SK-N-SH (cell line): ENCODE data around the gene TAOK3. TPM values are rescaled to one million over a fixed set of nuclear protein-coding genes. Genes with fewer than 3 reads are reported as not detected.

ENCODE experiments used
- CTCF ChIA-PET: fragments of 300-600, 350-600 bp; formaldehyde crosslinking; extraction: SDS; loops from one replicate; lab custom pipeline; 2021; lab: Yijun Ruan, JAX
- POLR2A ChIA-PET: fragments of 350-600 bp; sonication (Branson Sonifier 250); formaldehyde crosslinking; extraction: SDS; loops from one replicate; lab custom pipeline; 2020; ENCODE audit warnings: antibody characterized with exemption, inconsistent platforms; lab: Yijun Ruan, JAX
- DNase-seq: peaks from one replicate; pipeline ENCODE4 v3.0.0; 2012
- H2AFZ ChIP-seq: fragments of 200-600 bp; sonication (generic); 2 replicates; pipeline ENCODE4 v1.8.1; 2016; ENCODE audit warnings: antibody characterized with exemption, mild to moderate bottlenecking, low read depth
- H3F3A ChIP-seq: fragments of 200-600 bp; sonication (generic); replicated peaks from 2 replicates; pipeline ENCODE3; 2016; ENCODE audit warnings: antibody characterized with exemption, mild to moderate bottlenecking; ENCODE audit not compliant: insufficient read depth
- H3K27ac ChIP-seq, 2 experiments: fragments of 200-500 bp in 1 of 2; fragments of 200-600 bp in 1 of 2; sonication (Bioruptor generic) in 1 of 2; sonication (generic), shearing (Covaris generic) in 1 of 2; 2 replicates each; pipeline versions ENCODE4 v1.5.1 to v1.6.1; 2014 to 2016; ENCODE audit warnings: low read depth in 2 of 2, inconsistent platforms in 1 of 2, low read length in 1 of 2, mild to moderate bottlenecking in 1 of 2, mixed read lengths in 1 of 2
- H3K27me3 ChIP-seq: fragments of 200-600 bp; sonication (generic), shearing (Covaris generic); 2 replicates; pipeline ENCODE4 v1.6.1; 2016; ENCODE audit warnings: mixed run types; ENCODE audit not compliant: insufficient read depth
- H3K36me3 ChIP-seq, 2 experiments: fragments of 200-500 bp in 1 of 2; fragments of 200-600 bp in 1 of 2; sonication (Bioruptor generic) in 1 of 2; sonication (generic) in 1 of 2; replicated peaks in 1 of 2; 2 replicates each; pipeline versions ENCODE3 to v1.5.1; 2014 to 2016; ENCODE audit warnings: low read length in 1 of 2, mild to moderate bottlenecking in 1 of 2; ENCODE audit not compliant: insufficient read depth in 2 of 2, control insufficient read depth in 1 of 2
- H3K4me1 ChIP-seq, 2 experiments: fragments of 200-500 bp in 1 of 2; fragments of 200-600 bp in 1 of 2; sonication (Bioruptor generic) in 1 of 2; sonication (generic), shearing (Covaris generic) in 1 of 2; 2 replicates each; pipeline versions ENCODE4 v1.5.1 to v1.6.1; 2014 to 2016; ENCODE audit warnings: low read depth in 1 of 2, low read length in 1 of 2, mixed run types in 1 of 2; ENCODE audit not compliant: insufficient read depth in 2 of 2, control insufficient read depth in 1 of 2
- H3K4me2 ChIP-seq: fragments of 200-600 bp; sonication (generic), shearing (Covaris generic); 2 replicates; pipeline ENCODE4 v1.6.1; 2017; ENCODE audit warnings: mixed run types
- H3K4me3 ChIP-seq, 2 experiments: fragments of 200-500 bp in 1 of 2; fragments of 200-600 bp in 1 of 2; sonication (Bioruptor generic) in 1 of 2; sonication (generic), shearing (Covaris generic) in 1 of 2; 2 replicates each; pipeline versions ENCODE4 v1.5.1 to v1.8.1; 2014 to 2016; ENCODE audit warnings: low read depth in 2 of 2, inconsistent platforms in 1 of 2, low read length in 1 of 2, mild to moderate bottlenecking in 1 of 2, mixed read lengths in 1 of 2, moderate library complexity in 1 of 2
- H3K79me2 ChIP-seq: fragments of 200-600 bp; sonication (generic); 2 replicates; pipeline ENCODE4 v1.8.1; 2017; ENCODE audit warnings: mild to moderate bottlenecking; ENCODE audit not compliant: insufficient read depth
- H3K9ac ChIP-seq: fragments of 200-600 bp; sonication (generic); 2 replicates; pipeline ENCODE4 v1.6.1; 2017; ENCODE audit warnings: mixed run types
- H3K9me2 ChIP-seq: fragments of 200-600 bp; sonication (generic); 2 replicates; pipeline ENCODE4 v1.6.1; 2017; ENCODE audit warnings: mixed run types
- H3K9me3 ChIP-seq: fragments of 200-600 bp; sonication (generic); 2 replicates; pipeline ENCODE4 v1.6.1; 2017; ENCODE audit warnings: mixed run types, mild to moderate bottlenecking, moderate library complexity
- H4K20me1 ChIP-seq: fragments of 200-600 bp; sonication (generic); 2 replicates; pipeline ENCODE4 v1.6.1; 2017; ENCODE audit warnings: mild to moderate bottlenecking, mixed run types; ENCODE audit not compliant: insufficient read depth
- CHD2 ChIP-seq: fragments of 150-350 bp; IDR thresholded peaks from 2 replicates; pipeline ENCODE4 v1.6.1; 2018; ENCODE audit warnings: low read length; ENCODE audit not compliant: partially characterized antibody
- FOXJ3 ChIP-seq: sonication (generic); formaldehyde crosslinking; IDR thresholded peaks from 2 replicates; pipeline ENCODE4 v1.5.1; 2020; ENCODE audit warnings: mild to moderate bottlenecking, missing genetic modification reagents
- FOXM1 ChIP-seq: IDR thresholded peaks from 2 replicates; pipeline ENCODE4 v1.4.0; 2012; ENCODE audit warnings: low read depth, mild to moderate bottlenecking
- GABPA ChIP-seq: IDR thresholded peaks from 2 replicates; pipeline ENCODE4 v1.4.0; 2012; ENCODE audit warnings: low read depth, mild to moderate bottlenecking
- GATA2 ChIP-seq: sonication (generic); formaldehyde crosslinking; IDR thresholded peaks from 2 replicates; pipeline ENCODE4 v1.5.0; 2020; ENCODE audit warnings: mild to moderate bottlenecking, missing genetic modification reagents
- POLR2AphosphoS5 ChIP-seq: IDR thresholded peaks from 2 replicates; pipeline ENCODE4 v1.6.1; 2012; ENCODE audit warnings: low read depth, low read length
- RAD21 ChIP-seq: IDR thresholded peaks from 2 replicates; pipeline ENCODE4 v1.6.1; 2012; ENCODE audit warnings: mild to moderate bottlenecking, low read length
- RCOR1 ChIP-seq: fragments of 150-350 bp; IDR thresholded peaks from 2 replicates; pipeline ENCODE4 v1.6.1; 2017; ENCODE audit warnings: antibody characterized with exemption, low read length
- RFX5 ChIP-seq: IDR thresholded peaks from 2 replicates; pipeline ENCODE4 v1.6.1; 2012; ENCODE audit warnings: mild to moderate bottlenecking, improper control_type of control experiment, low read length
- RXRA ChIP-seq: IDR thresholded peaks from 2 replicates; pipeline ENCODE4 v1.4.0; 2012; ENCODE audit warnings: low read depth, mild to moderate bottlenecking, borderline replicate concordance
- SIN3A ChIP-seq: IDR thresholded peaks from 2 replicates; pipeline ENCODE4 v1.6.1; 2012; ENCODE audit warnings: low read depth, mild to moderate bottlenecking, low read length, moderate library complexity, borderline replicate concordance
- SMC3 ChIP-seq: IDR thresholded peaks from 2 replicates; pipeline ENCODE4 v1.6.1; 2012; ENCODE audit warnings: low read depth, low read length, improper control_type of control experiment
- TCF12 ChIP-seq: IDR thresholded peaks from 2 replicates; pipeline ENCODE4 v1.4.0; 2012
- TEAD4 ChIP-seq: IDR thresholded peaks from 2 replicates; pipeline ENCODE4 v1.4.0; 2012; ENCODE audit warnings: mild to moderate bottlenecking, borderline replicate concordance; ENCODE audit not compliant: insufficient read depth
- YY1 ChIP-seq: IDR thresholded peaks from 2 replicates; pipeline ENCODE4 v1.4.0; 2012; ENCODE audit warnings: low read depth, mild to moderate bottlenecking
- WGBS: methylation state at CpG from one replicate; pipeline ENCODE4 v1.1.6; 2017; ENCODE audit warnings: low lambda C conversion rate; 5-methylcytosine and 5-hydroxymethylcytosine counted together
- polyA plus RNA-seq, 3 experiments: library from polyadenylated mRNA; depleted of rRNA; stranded (reverse); fragments of >200 nt; gene quantifications; 2 replicates each; pipeline ENCODE4 v1.2.3, GENCODE V29; 2012
- TF ChIP-seq, protein P1 (sequence below): fragments of 150-350 bp; IDR thresholded peaks from 2 replicates; pipeline ENCODE4 v1.6.1; 2016; ENCODE audit warnings: mild to moderate bottlenecking, low read depth, low read length
- TF ChIP-seq, protein P2 (sequence below): IDR thresholded peaks from 2 replicates; pipeline ENCODE4; 2012
- TF ChIP-seq, protein P3 (sequence below): IDR thresholded peaks from 2 replicates; pipeline ENCODE4 v1.6.1; 2012; ENCODE audit warnings: mild to moderate bottlenecking, low read depth, low read length, moderate library complexity
- TF ChIP-seq, protein P4 (sequence below): fragments of 200-600 bp; sonication (generic); IDR thresholded peaks from 2 replicates; pipeline ENCODE4 v1.6.1; 2017; ENCODE audit warnings: antibody characterized with exemption, mild to moderate bottlenecking, moderate library complexity

Gene TAOK3
- polyA plus RNA-seq, 1 of the 3 experiments (the other 2 are of a cell fraction), result 18.1 TPM

DNA sequence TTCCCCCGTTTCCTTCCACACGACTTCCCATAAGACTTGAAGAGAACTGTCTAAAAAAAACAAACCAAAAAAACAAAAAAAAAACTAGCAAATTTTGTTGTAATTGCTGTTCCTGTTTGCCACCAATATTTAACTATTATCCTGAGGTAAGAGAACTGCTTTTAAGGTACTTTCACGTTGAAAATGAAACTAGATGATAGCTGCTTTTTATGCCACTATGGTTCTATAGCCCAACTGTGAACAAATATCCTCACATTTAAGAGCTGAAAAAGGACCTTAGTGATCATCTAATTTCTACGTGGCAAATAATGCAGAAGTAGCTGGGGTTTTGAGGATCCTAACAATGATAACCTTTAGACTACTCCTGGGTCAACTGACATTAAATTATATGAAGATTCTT is 98.6 kb downstream of the TAOK3 start:
- ChIA-PET CTCF (interaction anchor here (1.3 kb wide), 1 partner anchor 11 kb away, joined by 4 read pairs; no protein-coding TSS in a partner anchor), POLR2A (no interaction called here)
- Histone ChIP-seq H3K27me3 (no peaks in the 10 kb centered on the region), H3K27ac (no peak overlapping the region), H3K79me2 (no peaks in the 10 kb centered on the region), H3F3A (no peaks in the 10 kb centered on the region), H3K9me3 (no peaks in the 10 kb centered on the region), H3K4me2 (no peak overlapping the region), H3K4me3 (no peak overlapping the region), H3K36me3 (no peaks in the 10 kb centered on the region), H3K9ac (no peak overlapping the region), H3K9me2 (no peaks in the 10 kb centered on the region), H2AFZ (no peak overlapping the region), H3K4me1 (no peaks in the 10 kb centered on the region), H4K20me1 (no peaks in the 10 kb centered on the region)
- no peak for DNase-seq
- 85% methylated on average over 4 of the region's 4 CpGs for WGBS
- TF ChIP-seq, protein P1, sequence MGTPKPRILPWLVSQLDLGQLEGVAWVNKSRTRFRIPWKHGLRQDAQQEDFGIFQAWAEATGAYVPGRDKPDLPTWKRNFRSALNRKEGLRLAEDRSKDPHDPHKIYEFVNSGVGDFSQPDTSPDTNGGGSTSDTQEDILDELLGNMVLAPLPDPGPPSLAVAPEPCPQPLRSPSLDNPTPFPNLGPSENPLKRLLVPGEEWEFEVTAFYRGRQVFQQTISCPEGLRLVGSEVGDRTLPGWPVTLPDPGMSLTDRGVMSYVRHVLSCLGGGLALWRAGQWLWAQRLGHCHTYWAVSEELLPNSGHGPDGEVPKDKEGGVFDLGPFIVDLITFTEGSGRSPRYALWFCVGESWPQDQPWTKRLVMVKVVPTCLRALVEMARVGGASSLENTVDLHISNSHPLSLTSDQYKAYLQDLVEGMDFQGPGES, result no peak
- no peak for TF ChIP-seq YY1
- TF ChIP-seq RCOR1, result no peak
- no peak for TF ChIP-seq GATA2 (CRISPR knock-in tag)
- no peak for TF ChIP-seq SIN3A

DNA sequence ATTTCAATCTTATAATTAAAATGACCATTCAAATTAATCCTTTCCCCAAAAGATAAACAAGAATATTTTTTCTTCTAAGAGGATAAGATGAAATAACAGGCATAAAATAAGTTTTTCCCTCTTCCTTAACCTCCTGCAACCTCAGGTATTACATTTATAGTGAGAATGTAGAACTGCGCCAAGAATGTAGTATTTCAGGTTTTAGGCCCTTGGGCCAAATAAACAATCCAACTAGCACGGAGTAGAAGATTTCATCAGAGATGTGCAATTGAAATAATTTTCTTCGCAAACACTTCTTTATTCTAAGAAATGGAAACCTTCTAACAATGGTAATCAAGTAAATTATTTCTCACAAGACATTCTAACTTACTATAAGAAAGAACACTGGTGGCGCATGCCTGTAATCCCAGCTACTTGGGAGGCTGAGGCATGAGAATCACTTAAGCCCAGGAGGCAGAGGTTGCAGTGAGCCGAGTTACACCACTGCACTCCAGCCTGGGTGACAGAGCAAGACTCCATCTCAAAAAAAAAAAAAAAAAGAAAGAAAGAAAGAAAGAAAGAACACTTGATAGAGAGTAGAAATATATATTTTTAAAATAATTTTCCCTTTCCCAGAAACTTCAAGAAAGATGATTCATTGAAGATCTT is 100.8 kb downstream of the TAOK3 start:
- Histone ChIP-seq H3K27me3 (no peaks in the 10 kb centered on the region), H2AFZ (no peak overlapping the region), H3K4me2 (no peak overlapping the region), H4K20me1 (no peaks in the 10 kb centered on the region), H3K9ac (no peak overlapping the region), H3K4me3 (no peak overlapping the region), H3K4me1 (no peaks in the 10 kb centered on the region), H3K27ac (no peak overlapping the region), H3K36me3 (no peaks in the 10 kb centered on the region), H3K9me2 (no peaks in the 10 kb centered on the region), H3F3A (no peaks in the 10 kb centered on the region), H3K9me3 (no peaks in the 10 kb centered on the region), H3K79me2 (no peaks in the 10 kb centered on the region)
- ChIA-PET CTCF (no interaction called here), POLR2A (no interaction called here)
- TF ChIP-seq FOXJ3, result no peak
- no peak for TF ChIP-seq SMC3
- TF ChIP-seq, protein P2, sequence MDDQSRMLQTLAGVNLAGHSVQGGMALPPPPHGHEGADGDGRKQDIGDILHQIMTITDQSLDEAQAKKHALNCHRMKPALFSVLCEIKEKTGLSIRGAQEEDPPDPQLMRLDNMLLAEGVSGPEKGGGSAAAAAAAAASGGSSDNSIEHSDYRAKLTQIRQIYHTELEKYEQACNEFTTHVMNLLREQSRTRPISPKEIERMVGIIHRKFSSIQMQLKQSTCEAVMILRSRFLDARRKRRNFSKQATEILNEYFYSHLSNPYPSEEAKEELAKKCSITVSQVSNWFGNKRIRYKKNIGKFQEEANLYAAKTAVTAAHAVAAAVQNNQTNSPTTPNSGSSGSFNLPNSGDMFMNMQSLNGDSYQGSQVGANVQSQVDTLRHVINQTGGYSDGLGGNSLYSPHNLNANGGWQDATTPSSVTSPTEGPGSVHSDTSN, result no peak
- TF ChIP-seq, protein P3, sequence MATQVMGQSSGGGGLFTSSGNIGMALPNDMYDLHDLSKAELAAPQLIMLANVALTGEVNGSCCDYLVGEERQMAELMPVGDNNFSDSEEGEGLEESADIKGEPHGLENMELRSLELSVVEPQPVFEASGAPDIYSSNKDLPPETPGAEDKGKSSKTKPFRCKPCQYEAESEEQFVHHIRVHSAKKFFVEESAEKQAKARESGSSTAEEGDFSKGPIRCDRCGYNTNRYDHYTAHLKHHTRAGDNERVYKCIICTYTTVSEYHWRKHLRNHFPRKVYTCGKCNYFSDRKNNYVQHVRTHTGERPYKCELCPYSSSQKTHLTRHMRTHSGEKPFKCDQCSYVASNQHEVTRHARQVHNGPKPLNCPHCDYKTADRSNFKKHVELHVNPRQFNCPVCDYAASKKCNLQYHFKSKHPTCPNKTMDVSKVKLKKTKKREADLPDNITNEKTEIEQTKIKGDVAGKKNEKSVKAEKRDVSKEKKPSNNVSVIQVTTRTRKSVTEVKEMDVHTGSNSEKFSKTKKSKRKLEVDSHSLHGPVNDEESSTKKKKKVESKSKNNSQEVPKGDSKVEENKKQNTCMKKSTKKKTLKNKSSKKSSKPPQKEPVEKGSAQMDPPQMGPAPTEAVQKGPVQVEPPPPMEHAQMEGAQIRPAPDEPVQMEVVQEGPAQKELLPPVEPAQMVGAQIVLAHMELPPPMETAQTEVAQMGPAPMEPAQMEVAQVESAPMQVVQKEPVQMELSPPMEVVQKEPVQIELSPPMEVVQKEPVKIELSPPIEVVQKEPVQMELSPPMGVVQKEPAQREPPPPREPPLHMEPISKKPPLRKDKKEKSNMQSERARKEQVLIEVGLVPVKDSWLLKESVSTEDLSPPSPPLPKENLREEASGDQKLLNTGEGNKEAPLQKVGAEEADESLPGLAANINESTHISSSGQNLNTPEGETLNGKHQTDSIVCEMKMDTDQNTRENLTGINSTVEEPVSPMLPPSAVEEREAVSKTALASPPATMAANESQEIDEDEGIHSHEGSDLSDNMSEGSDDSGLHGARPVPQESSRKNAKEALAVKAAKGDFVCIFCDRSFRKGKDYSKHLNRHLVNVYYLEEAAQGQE, result no peak
- TF ChIP-seq YY1, result no peak
- no peak for TF ChIP-seq RFX5
- TF ChIP-seq, protein P1, result no peak
- no peak for TF ChIP-seq GABPA
- no peak for TF ChIP-seq FOXM1
- TF ChIP-seq TEAD4, result no peak
- TF ChIP-seq TCF12, result no peak
- TF ChIP-seq RCOR1, result no peak
- TF ChIP-seq RXRA, result no peak
- TF ChIP-seq, protein P4, sequence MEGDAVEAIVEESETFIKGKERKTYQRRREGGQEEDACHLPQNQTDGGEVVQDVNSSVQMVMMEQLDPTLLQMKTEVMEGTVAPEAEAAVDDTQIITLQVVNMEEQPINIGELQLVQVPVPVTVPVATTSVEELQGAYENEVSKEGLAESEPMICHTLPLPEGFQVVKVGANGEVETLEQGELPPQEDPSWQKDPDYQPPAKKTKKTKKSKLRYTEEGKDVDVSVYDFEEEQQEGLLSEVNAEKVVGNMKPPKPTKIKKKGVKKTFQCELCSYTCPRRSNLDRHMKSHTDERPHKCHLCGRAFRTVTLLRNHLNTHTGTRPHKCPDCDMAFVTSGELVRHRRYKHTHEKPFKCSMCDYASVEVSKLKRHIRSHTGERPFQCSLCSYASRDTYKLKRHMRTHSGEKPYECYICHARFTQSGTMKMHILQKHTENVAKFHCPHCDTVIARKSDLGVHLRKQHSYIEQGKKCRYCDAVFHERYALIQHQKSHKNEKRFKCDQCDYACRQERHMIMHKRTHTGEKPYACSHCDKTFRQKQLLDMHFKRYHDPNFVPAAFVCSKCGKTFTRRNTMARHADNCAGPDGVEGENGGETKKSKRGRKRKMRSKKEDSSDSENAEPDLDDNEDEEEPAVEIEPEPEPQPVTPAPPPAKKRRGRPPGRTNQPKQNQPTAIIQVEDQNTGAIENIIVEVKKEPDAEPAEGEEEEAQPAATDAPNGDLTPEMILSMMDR, result no peak
- no peak for TF ChIP-seq SIN3A
- TF ChIP-seq CHD2, result no peak
- TF ChIP-seq RAD21, result no peak
- TF ChIP-seq POLR2AphosphoS5, result no peak
- 94% methylated on average over 5 of the region's 5 CpGs for WGBS
- DNase-seq, result no peak
